Natural killer cell (primary cell): Measurements from ENCODE around the gene MTRF1L. TPM values are rescaled to one million over a fixed set of nuclear protein-coding genes. Genes with fewer than 3 reads are reported as not detected.
A peak's percentile ranks its signal among the peaks of the same experiment; 100 is the strongest.

Source experiments
- ATAC-seq, 3 donors: fragments of 150-1000 bp in 2 of 3; fragments of 200-7000 bp in 1 of 3; cut with Tn5 transposase; 1 replicate in 1 of 3; 2 replicates in 2 of 3; pipeline ENCODE4 v1.10.0; 2021; ENCODE audit warnings: mild to moderate bottlenecking in 2 of 3, moderate library complexity in 2 of 3
- DNase-seq, 2 donors: peaks; one replicate each; pipeline versions ENCODE4 v3.0.0 to v3.0.0-alpha.2; 2013 to 2021; ENCODE audit warnings: mixed read lengths in 1 of 2
- H3K27ac ChIP-seq: one replicate; pipeline ENCODE4 v1.5.1; 2013; ENCODE audit warnings: mild to moderate bottlenecking, low read length
- H3K27me3 ChIP-seq: one replicate; pipeline ENCODE4 v1.6.1; 2013; ENCODE audit warnings: low read length; ENCODE audit not compliant: control insufficient read depth, insufficient read depth
- H3K36me3 ChIP-seq: one replicate; pipeline ENCODE4 v1.6.1; 2013; ENCODE audit warnings: low read length; ENCODE audit not compliant: control insufficient read depth, insufficient read depth
- H3K4me1 ChIP-seq: one replicate; pipeline ENCODE4 v1.6.1; 2013; ENCODE audit warnings: low read length; ENCODE audit not compliant: control insufficient read depth, insufficient read depth
- H3K4me3 ChIP-seq: one replicate; pipeline ENCODE4 v1.5.1; 2013; ENCODE audit warnings: low read length
- H3K9me3 ChIP-seq: one replicate; pipeline ENCODE4 v1.6.1; 2013; ENCODE audit warnings: low read length; ENCODE audit not compliant: control insufficient read depth, insufficient read depth
- H3K27ac Mint-ChIP-seq, 2 donors: one replicate each; pipeline ENCODE4 v1.8.0; 2022; ENCODE audit warnings: mild to moderate bottlenecking in 2 of 2, mixed read lengths in 2 of 2, moderate library complexity in 1 of 2
- H3K27me3 Mint-ChIP-seq, 2 donors: one replicate each; pipeline ENCODE4 v1.8.0; 2022; ENCODE audit warnings: low read depth in 2 of 2, mixed read lengths in 2 of 2
- H3K36me3 Mint-ChIP-seq: one replicate; pipeline ENCODE4 v1.8.0; 2022; ENCODE audit warnings: mixed read lengths
- H3K4me1 Mint-ChIP-seq, 2 donors: one replicate each; pipeline ENCODE4 v1.8.0; 2022; ENCODE audit warnings: mixed read lengths in 2 of 2
- H3K4me3 Mint-ChIP-seq: one replicate; pipeline ENCODE4 v1.8.0; 2022; ENCODE audit warnings: mild to moderate bottlenecking, moderate library complexity, mixed read lengths
- H3K9me3 Mint-ChIP-seq, 2 donors: one replicate each; pipeline ENCODE4 v1.8.0; 2022; ENCODE audit warnings: mixed read lengths in 2 of 2
- WGBS: methylation state at CpG from one replicate; pipeline ENCODE4 v1.1.7; 2013; ENCODE audit warnings: missing lambda C conversion rate; ENCODE audit not compliant: insufficient coverage; 5-methylcytosine and 5-hydroxymethylcytosine counted together
- intact Hi-C: fragments of 100-400 bp; cut with micrococcal nuclease; formaldehyde crosslinking; loops from one replicate; pipeline ENCODE4 v1.14.2; 2022
- total RNA-seq, 4 donors: library from RNA; stranded (reverse); fragments of 120-200 nt in 1 of 4; gene quantifications; one replicate each; pipeline versions ENCODE4 v1.2.3 to v1.2.4, GENCODE V29; 2013 to 2022
- TF ChIP-seq, protein P1 (sequence below): fragments of 200-600 bp; IDR thresholded peaks from one replicate; pipeline ENCODE4 v1.8.0; 2022; ENCODE audit warnings: antibody characterized with exemption

The MTRF1L gene
- total RNA-seq, 3 donors from 2014 or later (not counting 1 experiment from before 2014, with no cell fraction given) = 17.6 to 24.7 (median 21.6) TPM

DNA sequence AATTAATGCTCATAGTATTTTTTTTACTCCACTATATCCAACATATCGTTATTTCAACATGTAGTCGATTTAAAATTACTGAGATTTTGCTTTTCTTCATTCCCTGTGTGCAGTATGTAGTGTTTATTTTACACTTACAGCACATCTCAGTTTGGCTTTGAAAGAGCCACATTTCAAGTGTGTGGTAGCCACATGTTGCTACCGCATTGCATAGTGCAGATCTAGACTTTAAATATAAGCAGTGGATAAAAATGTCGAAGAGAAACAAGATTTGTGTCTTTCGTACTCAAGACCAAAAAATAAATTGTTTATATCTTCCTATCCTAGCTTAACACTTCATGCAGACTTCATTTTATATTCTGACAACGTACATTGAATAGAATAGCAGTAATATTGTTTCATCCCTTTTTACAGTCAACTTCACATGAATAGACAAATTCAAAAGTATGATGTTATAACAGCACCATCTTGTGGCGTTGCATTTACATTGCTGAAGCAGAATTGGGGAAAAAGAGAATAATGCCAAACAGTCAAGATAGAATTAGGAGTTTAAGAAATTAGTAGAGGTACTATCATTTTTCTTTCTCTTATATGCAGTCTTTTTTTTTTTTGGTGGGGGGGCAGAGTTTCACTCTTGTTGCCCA, 49.5 kb downstream of the MTRF1L start:
- intact Hi-C loops = no loop called here
- Histone ChIP-seq H3K36me3 (no peaks in the 10 kb centered on the region), H3K9me3 (no peaks in the 10 kb centered on the region), H3K4me1 (no peaks in the 10 kb centered on the region), H3K27ac (no peak overlapping the region), H3K27me3 (peaks cover 3% of the 10 kb centered on the region), H3K4me3 (no peak overlapping the region)
- no peak for ATAC-seq
- peaks cover 5 to 6% of the 10 kb centered on the region in 2 donors for H3K4me1 Mint-ChIP-seq
- H3K27me3 Mint-ChIP-seq = peaks cover 16 to 42% of the 10 kb centered on the region in 2 donors
- TF ChIP-seq, protein P1, sequence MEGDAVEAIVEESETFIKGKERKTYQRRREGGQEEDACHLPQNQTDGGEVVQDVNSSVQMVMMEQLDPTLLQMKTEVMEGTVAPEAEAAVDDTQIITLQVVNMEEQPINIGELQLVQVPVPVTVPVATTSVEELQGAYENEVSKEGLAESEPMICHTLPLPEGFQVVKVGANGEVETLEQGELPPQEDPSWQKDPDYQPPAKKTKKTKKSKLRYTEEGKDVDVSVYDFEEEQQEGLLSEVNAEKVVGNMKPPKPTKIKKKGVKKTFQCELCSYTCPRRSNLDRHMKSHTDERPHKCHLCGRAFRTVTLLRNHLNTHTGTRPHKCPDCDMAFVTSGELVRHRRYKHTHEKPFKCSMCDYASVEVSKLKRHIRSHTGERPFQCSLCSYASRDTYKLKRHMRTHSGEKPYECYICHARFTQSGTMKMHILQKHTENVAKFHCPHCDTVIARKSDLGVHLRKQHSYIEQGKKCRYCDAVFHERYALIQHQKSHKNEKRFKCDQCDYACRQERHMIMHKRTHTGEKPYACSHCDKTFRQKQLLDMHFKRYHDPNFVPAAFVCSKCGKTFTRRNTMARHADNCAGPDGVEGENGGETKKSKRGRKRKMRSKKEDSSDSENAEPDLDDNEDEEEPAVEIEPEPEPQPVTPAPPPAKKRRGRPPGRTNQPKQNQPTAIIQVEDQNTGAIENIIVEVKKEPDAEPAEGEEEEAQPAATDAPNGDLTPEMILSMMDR = no peak
- 48% methylated on average over 3 of the region's 7 CpGs for WGBS
- DNase-seq = peak in 1 of 2 donors; percentile 30
- no peaks in the 10 kb centered on the region for H3K9me3 Mint-ChIP-seq
- H3K36me3 Mint-ChIP-seq = no peaks in the 10 kb centered on the region
- no peak overlapping the region for H3K4me3 Mint-ChIP-seq
- no peak overlapping the region for H3K27ac Mint-ChIP-seq

DNA sequence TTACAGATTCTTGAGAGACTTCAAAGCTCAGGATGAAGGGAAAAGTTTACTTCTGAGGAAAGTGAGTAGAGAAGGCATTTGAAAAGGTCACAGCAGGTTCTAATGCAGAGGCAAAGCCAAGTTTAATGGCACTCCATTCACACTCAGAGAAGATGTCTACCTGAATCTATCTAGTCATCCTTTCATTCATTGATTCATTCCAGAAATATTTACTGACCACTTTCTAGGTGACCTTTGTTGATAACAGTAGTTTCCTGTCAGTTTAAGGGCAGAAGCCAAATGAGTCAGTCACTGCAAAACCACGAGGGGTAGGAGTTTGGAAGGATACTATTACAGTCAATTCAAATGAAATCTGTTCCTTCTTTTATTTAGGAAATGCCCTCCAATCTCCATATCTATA, 50.5 kb downstream of the MTRF1L start:
- no CpG with 5 or more reads among the region's 1 CpG for WGBS
- no peak overlapping the region for H3K27ac ChIP-seq
- no peaks in the 10 kb centered on the region for H3K36me3 Mint-ChIP-seq
- H3K36me3 ChIP-seq = no peaks in the 10 kb centered on the region
- H3K27me3 ChIP-seq = peaks cover 3% of the 10 kb centered on the region
- H3K9me3 Mint-ChIP-seq = no peaks in the 10 kb centered on the region
- TF ChIP-seq, protein P1 = no peak
- no peaks in the 10 kb centered on the region for H3K9me3 ChIP-seq
- H3K4me3 ChIP-seq = no peak overlapping the region
- no peak overlapping the region for H3K27ac Mint-ChIP-seq
- peaks cover 8 to 9% of the 10 kb centered on the region in 2 donors for H3K4me1 Mint-ChIP-seq
- DNase-seq = no peak
- peaks cover 20 to 52% of the 10 kb centered on the region in 2 donors for H3K27me3 Mint-ChIP-seq
- ATAC-seq = no peak
- H3K4me1 ChIP-seq = no peaks in the 10 kb centered on the region
- intact Hi-C loops = no loop called here
- no peak overlapping the region for H3K4me3 Mint-ChIP-seq

DNA sequence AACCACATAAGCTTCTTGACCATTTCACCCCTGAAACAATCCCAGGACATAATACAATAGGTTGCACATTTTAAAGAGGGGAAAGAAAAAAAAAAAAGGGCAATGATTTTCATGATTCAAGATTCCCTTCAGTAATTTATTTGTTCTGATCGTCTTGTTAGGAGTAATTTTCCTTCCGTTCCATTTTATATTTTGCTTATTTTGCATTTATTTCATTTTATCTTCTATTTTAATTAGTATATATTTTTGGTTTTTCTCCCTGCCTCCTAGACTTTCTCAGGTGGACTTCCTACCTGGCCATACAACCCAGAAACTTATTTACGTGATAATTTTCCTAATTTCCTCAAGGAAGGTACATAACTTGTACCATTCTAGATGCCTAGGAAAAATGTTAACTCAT, 52.3 kb downstream of the MTRF1L start:
- ATAC-seq (no peak), DNase-seq (no peak)
- Mint-ChIP-seq H3K36me3 (no peaks in the 10 kb centered on the region), H3K27me3 (peaks cover 20 to 55% of the 10 kb centered on the region in 2 donors), H3K27ac (no peak overlapping the region), H3K9me3 (no peaks in the 10 kb centered on the region), H3K4me1 (peaks cover 8 to 9% of the 10 kb centered on the region in 2 donors), H3K4me3 (no peak overlapping the region)
- TF ChIP-seq, protein P1 = no peak
- Histone ChIP-seq H3K27ac (no peak overlapping the region), H3K27me3 (peaks cover 3% of the 10 kb centered on the region), H3K4me1 (no peaks in the 10 kb centered on the region), H3K9me3 (no peaks in the 10 kb centered on the region), H3K36me3 (no peaks in the 10 kb centered on the region), H3K4me3 (no peak overlapping the region)
- intact Hi-C loops = no loop called here
- 100% methylated on average over 1 of the region's 3 CpGs for WGBS
